Adipocyte (in vitro differentiated cells): ENCODE data around the gene GATB.

Experiments
- DNase-seq: peaks from one replicate; pipeline ENCODE4 v3.0.0-alpha.2; 2015; ENCODE audit warnings: low read depth
- H3K27me3 ChIP-seq: replicated peaks from 2 replicates; pipeline ENCODE4 v1.7.0; 2013; ENCODE audit warnings: mild to moderate bottlenecking, low read length, moderate library complexity; ENCODE audit not compliant: control insufficient read depth, insufficient read depth
- H3K36me3 ChIP-seq: 2 replicates; pipeline ENCODE4 v1.7.0; 2013; ENCODE audit warnings: low read length, mild to moderate bottlenecking, moderate library complexity; ENCODE audit not compliant: control insufficient read depth, insufficient read depth, severe bottlenecking
- H3K4me1 ChIP-seq: 2 replicates; pipeline ENCODE4 v1.7.0; 2013; ENCODE audit warnings: mild to moderate bottlenecking, low read length, moderate library complexity; ENCODE audit not compliant: control insufficient read depth, insufficient read depth
- H3K4me3 ChIP-seq: 2 replicates; pipeline ENCODE4 v1.7.0; 2013; ENCODE audit warnings: mild to moderate bottlenecking, low read length, moderate library complexity
- H3K9ac ChIP-seq: 2 replicates; pipeline ENCODE4 v1.7.0; 2013; ENCODE audit warnings: mild to moderate bottlenecking, low read length, moderate library complexity
- H3K9me3 ChIP-seq: 2 replicates; pipeline ENCODE4 v1.7.0; 2013; ENCODE audit warnings: mild to moderate bottlenecking, low read length, moderate library complexity; ENCODE audit not compliant: control insufficient read depth

Gene GATB

GRCh38 chr4:151694961-151695720 is 65.7 kb downstream of the GATB start:
- H3K9ac ChIP-seq: no peak overlapping the region
- no peak for DNase-seq
- no peaks in the 10 kb centered on the region for H3K9me3 ChIP-seq
- peaks cover 19% of the 10 kb centered on the region for H3K4me1 ChIP-seq
- peaks cover 5% of the 10 kb centered on the region for H3K36me3 ChIP-seq
- H3K27me3 ChIP-seq: no peaks in the 10 kb centered on the region
- H3K4me3 ChIP-seq: no peak overlapping the region

DNA sequence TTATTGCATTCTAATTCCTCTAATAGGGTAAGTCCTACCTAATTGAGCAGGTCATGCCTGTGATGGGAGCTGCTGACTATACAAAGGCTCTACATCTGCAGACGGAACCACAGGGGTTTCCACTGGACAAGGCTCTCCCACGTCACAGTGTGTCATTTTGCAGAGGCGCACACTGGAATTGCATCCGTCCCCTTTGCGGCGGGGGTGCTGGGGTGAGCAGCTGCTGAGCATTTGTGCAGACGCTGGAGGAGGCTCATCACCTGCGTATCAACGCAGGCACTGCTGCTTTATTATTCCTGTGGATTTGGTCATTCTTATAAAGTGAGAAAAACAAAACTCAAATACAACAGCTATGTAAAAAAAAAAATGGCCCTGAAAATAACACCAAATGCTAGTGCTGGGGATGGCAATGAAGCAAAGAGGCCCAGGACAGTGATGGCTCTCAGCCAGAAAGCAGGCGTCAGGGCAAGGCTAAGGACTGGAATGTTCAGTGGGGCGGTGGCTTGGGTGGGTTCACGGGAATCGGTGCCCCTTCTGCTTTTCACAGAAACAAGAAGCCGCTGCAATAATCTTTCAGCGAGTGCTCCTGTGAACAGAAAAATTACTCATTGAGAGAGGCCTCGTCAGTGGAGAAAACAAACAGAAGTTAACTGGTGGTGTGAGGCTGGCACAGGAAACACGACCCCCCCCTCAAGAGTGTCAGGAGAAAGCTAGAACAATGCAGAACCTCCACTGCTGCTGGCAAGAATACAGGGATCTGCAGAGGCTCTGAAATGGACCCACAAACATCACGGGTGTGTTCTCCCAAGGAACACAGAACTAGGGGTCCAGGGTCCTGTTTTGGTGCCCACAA is 67.8 kb downstream of the GATB start:
- Histone ChIP-seq H3K4me1 (peaks cover 40% of the 10 kb centered on the region), H3K36me3 (no peaks in the 10 kb centered on the region), H3K27me3 (no peaks in the 10 kb centered on the region), H3K9ac (no peak overlapping the region), H3K4me3 (no peak overlapping the region), H3K9me3 (no peaks in the 10 kb centered on the region)
- DNase-seq: no peak

- DNase-seq: no peak
Measured at GRCh38 chr4:151692443-151692782, 68.4 kb downstream of the GATB start.

DNA sequence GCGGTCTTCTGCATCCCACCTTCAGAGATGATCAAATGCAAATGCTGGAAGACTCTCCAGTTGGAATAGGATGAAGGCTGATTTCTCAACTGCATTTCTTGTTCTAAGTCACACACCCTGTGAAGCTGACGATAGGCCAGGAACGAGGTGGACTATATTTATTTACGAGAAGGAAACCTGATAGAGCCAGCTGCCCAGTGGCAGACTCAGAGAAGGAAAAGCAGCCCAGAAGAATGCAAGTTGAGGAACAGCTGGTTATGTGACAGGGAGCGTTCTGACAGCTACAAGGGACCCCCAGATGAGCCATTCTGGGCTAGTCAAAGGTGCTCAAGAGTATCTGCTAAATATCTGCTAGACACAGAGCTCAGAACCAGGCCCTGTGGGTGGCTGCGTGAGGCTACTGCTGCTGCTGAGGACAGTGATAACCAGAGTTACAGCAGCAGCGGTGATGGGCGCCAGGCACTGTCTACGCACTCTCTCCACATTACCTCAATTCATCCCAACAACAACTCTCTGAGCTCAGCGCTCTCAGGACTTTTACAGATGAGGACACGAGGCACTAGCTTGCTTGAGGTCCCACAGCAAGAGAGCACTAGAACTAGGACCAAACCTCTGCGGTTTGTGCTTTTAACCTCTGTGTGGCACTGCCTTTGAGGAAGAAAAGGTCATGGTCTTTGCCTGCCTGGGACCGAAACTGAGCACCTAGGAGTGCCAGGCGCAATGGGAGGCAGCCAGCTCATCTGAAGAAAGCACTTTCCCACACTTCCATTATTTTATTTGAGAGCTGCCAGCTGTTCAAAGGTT is 69.0 kb downstream of the GATB start:
- no peaks in the 10 kb centered on the region for H3K27me3 ChIP-seq
- H3K4me3 ChIP-seq: no peak overlapping the region
- peaks cover 52% of the 10 kb centered on the region for H3K4me1 ChIP-seq
- H3K36me3 ChIP-seq: no peaks in the 10 kb centered on the region
- no peaks in the 10 kb centered on the region for H3K9me3 ChIP-seq
- H3K9ac ChIP-seq: no peak overlapping the region
- DNase-seq: no peak

More at GRCh38 chr4:151692443-151692782, 68.4 kb downstream of the GATB start:
- peaks cover 47% of the 10 kb centered on the region for H3K4me1 ChIP-seq
- no peak overlapping the region for H3K4me3 ChIP-seq
- H3K9me3 ChIP-seq: no peaks in the 10 kb centered on the region
- no peaks in the 10 kb centered on the region for H3K36me3 ChIP-seq
- H3K9ac ChIP-seq: no peak overlapping the region
- H3K27me3 ChIP-seq: no peaks in the 10 kb centered on the region

GRCh38 chr4:151690876-151691275 is 69.9 kb downstream of the GATB start:
- Histone ChIP-seq H3K9ac (peak overlapping the region; percentile 82), H3K36me3 (no peaks in the 10 kb centered on the region), H3K4me1 (peaks cover 55% of the 10 kb centered on the region), H3K9me3 (no peaks in the 10 kb centered on the region), H3K4me3 (peak overlapping the region; percentile 52), H3K27me3 (no peaks in the 10 kb centered on the region)
- DNase-seq: peak; percentile 71

GRCh38 chr4:151690164-151690870 is 70.5 kb downstream of the GATB start:
- H3K36me3 ChIP-seq: no peaks in the 10 kb centered on the region
- peak; percentile 71 for DNase-seq
- no peaks in the 10 kb centered on the region for H3K27me3 ChIP-seq
- H3K4me1 ChIP-seq: peaks cover 55% of the 10 kb centered on the region
- peak overlapping the region; percentile 52 for H3K4me3 ChIP-seq
- H3K9ac ChIP-seq: peak overlapping the region; percentile 82
- no peaks in the 10 kb centered on the region for H3K9me3 ChIP-seq

DNA sequence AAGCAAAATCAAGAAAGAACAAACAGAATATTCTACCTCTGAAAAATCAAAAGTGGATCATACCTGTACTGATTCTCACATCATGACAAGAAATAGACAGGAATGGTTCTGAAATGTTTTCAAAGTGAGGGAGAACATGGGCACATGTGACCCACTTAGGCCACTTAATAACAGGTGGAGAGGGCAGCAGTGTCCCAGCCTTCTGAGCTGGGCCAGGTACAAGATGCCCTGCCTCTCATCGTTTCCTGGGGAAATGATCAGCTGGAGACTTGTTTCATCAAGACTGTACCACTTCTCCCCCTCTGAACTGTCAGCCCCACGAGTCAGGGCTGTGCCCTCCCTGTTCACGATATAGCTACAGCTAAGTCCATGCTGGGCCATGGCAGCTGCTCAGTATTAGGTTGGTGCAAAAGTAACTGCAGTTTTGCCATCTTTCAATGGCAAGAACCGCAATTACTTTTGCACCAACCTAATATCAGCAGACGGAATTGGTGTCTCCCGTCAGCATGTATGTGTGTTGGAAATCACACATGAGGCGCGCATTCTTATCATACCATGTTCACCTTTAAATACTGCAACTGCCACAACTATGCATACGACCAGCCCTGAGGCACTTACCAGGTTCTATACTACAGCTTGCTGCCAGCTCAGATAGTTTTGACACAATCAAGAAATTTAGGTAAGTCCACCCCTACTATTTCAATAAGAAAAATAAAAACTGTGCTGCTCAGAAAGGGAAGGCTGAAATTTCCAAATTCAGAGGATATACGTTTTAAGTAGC is 71.4 kb downstream of the GATB start:
- H3K9me3 ChIP-seq: no peaks in the 10 kb centered on the region

GRCh38 chr4:151688785-151689043 is 72.1 kb downstream of the GATB start:
- Histone ChIP-seq H3K36me3 (no peaks in the 10 kb centered on the region), H3K9me3 (no peaks in the 10 kb centered on the region), H3K4me3 (no peak overlapping the region), H3K4me1 (peaks cover 55% of the 10 kb centered on the region), H3K27me3 (no peaks in the 10 kb centered on the region), H3K9ac (peak overlapping the region; percentile 48)
- no peak for DNase-seq

More for the DNA sequence above, 71.4 kb downstream of the GATB start:
- peak overlapping the region; percentile 48 for H3K9ac ChIP-seq
- peaks cover 55% of the 10 kb centered on the region for H3K4me1 ChIP-seq
- H3K36me3 ChIP-seq: no peaks in the 10 kb centered on the region
- no peaks in the 10 kb centered on the region for H3K27me3 ChIP-seq
- DNase-seq: no peak
- H3K4me3 ChIP-seq: peak overlapping the region; percentile 52

DNA sequence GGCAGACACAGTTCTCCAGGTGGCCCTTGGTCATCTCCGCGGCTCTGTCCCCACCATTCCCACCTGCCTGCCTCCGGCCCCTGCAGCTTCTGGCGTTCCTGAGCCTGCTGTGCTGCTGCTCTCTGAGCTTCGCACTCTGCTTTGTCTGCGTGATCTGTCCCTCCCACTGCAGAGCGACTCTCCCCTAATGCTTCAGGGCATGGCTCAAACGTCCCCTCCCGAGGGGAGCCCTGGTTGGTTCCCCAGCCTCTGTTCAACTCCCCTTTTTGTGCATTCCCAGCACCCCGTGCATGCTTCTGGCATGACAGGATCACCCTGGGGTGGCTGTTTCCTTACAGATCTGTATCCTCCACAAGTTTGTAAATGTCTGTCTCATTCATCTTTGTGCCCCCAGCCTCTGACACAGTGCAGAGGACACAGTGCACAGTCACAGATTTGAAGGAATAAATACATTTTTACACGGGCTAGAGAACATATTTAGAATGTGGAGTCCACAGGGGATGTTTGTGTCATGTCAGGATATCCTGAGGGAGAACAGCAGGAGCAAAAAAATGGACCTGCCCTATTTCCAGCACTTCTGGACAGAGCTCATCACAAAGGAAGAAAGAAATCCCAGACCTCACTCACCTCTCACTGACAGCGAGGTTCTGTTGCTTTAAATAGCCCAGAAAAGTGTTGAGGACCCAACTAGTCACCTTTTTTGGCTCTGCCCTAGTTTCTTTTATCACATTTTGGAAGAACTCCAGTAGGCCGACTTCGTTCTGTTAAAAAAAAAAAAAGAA is 72.6 kb downstream of the GATB start:
- no peak overlapping the region for H3K4me3 ChIP-seq
- peak overlapping the region; percentile 48 for H3K9ac ChIP-seq
- DNase-seq: peak; percentile 25
- H3K36me3 ChIP-seq: no peaks in the 10 kb centered on the region
- H3K4me1 ChIP-seq: peaks cover 55% of the 10 kb centered on the region
- no peaks in the 10 kb centered on the region for H3K27me3 ChIP-seq
- H3K9me3 ChIP-seq: no peaks in the 10 kb centered on the region
